PC-9 (cell line): ENCODE measurements around the gene MARS1. TPM values are rescaled to one million over a fixed set of nuclear protein-coding genes. Genes with fewer than 3 reads are reported as not detected.

Source experiments
- BruUV-seq: library from RNA; stranded (reverse); fragments of 400-500 nt; replicated peaks from 2 replicates; lab custom pipeline; 2021; lab: Mats Ljungman, UMichigan
- CTCF ChIA-PET: fragments of 300-600 bp; sonication (Branson Sonifier 250); formaldehyde crosslinking; loops from one replicate; lab custom pipeline; 2022; ENCODE audit warnings: antibody characterized with exemption; lab: Charles Lee
- POLR2A ChIA-PET: fragments of 300-600 bp; sonication (Branson Sonifier 250); formaldehyde crosslinking; loops from one replicate; lab custom pipeline; 2022; ENCODE audit warnings: antibody characterized with exemption; ENCODE audit not compliant: unreplicated experiment; lab: Charles Lee
- DNase-seq, 2 experiments: peaks; one replicate each; pipeline versions ENCODE4 v3.0.0 to v3.0.0-alpha.2; 2015 to 2022; ENCODE audit warnings: mixed read lengths in 1 of 2
- H2AFZ ChIP-seq: fragments of 200-600 bp; sonication (generic); 2 replicates; pipeline ENCODE4 v1.8.1; 2017; ENCODE audit warnings: antibody characterized with exemption
- H3F3A ChIP-seq: fragments of 200-600 bp; sonication (generic); 2 replicates; pipeline ENCODE4 v1.8.1; 2017; ENCODE audit warnings: antibody characterized with exemption, mild to moderate bottlenecking, low read depth; ENCODE audit not compliant: insufficient read depth
- H3K27ac ChIP-seq: fragments of 200-600 bp; sonication (generic); 2 replicates; pipeline ENCODE4 v1.6.1; 2016; ENCODE audit warnings: mixed run types
- H3K27me3 ChIP-seq: fragments of 200-600 bp; sonication (generic); 2 replicates; pipeline ENCODE4 v1.6.1; 2016; ENCODE audit warnings: low read depth, mixed run types; ENCODE audit not compliant: insufficient read depth
- H3K36me3 ChIP-seq: fragments of 200-600 bp; sonication (generic); 2 replicates; pipeline ENCODE4 v1.6.1; 2016; ENCODE audit warnings: low read depth, mixed run types
- H3K4me1 ChIP-seq: fragments of 200-600 bp; sonication (generic); replicated peaks from 2 replicates; pipeline ENCODE4 v1.6.1; 2016; ENCODE audit warnings: mixed run types; ENCODE audit not compliant: insufficient read depth
- H3K4me2 ChIP-seq: fragments of 200-600 bp; sonication (generic); 2 replicates; pipeline ENCODE4 v1.6.1; 2017; ENCODE audit warnings: mixed run types
- H3K4me3 ChIP-seq: fragments of 200-600 bp; sonication (generic); 2 replicates; pipeline ENCODE4 v1.6.1; 2016; ENCODE audit warnings: mixed run types
- H3K79me2 ChIP-seq: fragments of 200-600 bp; sonication (generic); 2 replicates; pipeline ENCODE4 v1.6.1; 2017; ENCODE audit warnings: low read depth, mixed run types
- H3K9me2 ChIP-seq: fragments of 200-600 bp; sonication (generic); 2 replicates; pipeline ENCODE4 v1.8.1; 2017; ENCODE audit warnings: mild to moderate bottlenecking; ENCODE audit not compliant: insufficient read depth
- H3K9me3 ChIP-seq: fragments of 200-600 bp; sonication (generic); 2 replicates; pipeline ENCODE4 v1.8.1; 2016; ENCODE audit warnings: low read depth; ENCODE audit not compliant: insufficient read depth
- H4K20me1 ChIP-seq: fragments of 200-600 bp; sonication (generic); 2 replicates; pipeline ENCODE4 v1.8.1; 2017; ENCODE audit not compliant: insufficient read depth
- CTCF ChIP-seq: fragments of 200-600 bp; sonication (generic); conservative IDR thresholded peaks from 2 replicates; pipeline ENCODE4 v1.6.1; 2017; ENCODE audit warnings: mixed run types, antibody characterized with exemption, mild to moderate bottlenecking, moderate library complexity
- EZH2 ChIP-seq: fragments of 200-600 bp; sonication (generic); IDR thresholded peaks from 2 replicates; pipeline ENCODE4 v1.8.0; 2017; ENCODE audit warnings: antibody characterized with exemption, low read depth
- intact Hi-C: fragments of 100-400 bp; cut with micrococcal nuclease; formaldehyde crosslinking; loops from one replicate; pipeline ENCODE4 v1.10.0; 2022; ENCODE audit not compliant: unreplicated experiment
- total RNA-seq: library from RNA; stranded (reverse); gene quantifications from 2 replicates; pipeline ENCODE4 v1.2.3, GENCODE V29; 2021

The MARS1 gene
- total RNA-seq, 1 experiment from 2014 or later = 307 TPM

- Histone ChIP-seq H2AFZ (no peak overlapping the region), H3K4me2 (no peak overlapping the region), H3K79me2 (no peaks in the 10 kb centered on the region), H3K27me3 (peaks cover 97% of the 10 kb centered on the region), H3K4me1 (no peaks in the 10 kb centered on the region), H3K9me3 (no peaks in the 10 kb centered on the region), H3K9me2 (no peaks in the 10 kb centered on the region), H3K27ac (no peak overlapping the region), H3K36me3 (no peaks in the 10 kb centered on the region), H3K4me3 (no peak overlapping the region), H3F3A (no peaks in the 10 kb centered on the region), H4K20me1 (no peaks in the 10 kb centered on the region)
- ChIA-PET POLR2A (no interaction called here), CTCF (no interaction called here)
- BruUV-seq = no TSS peak
- TF ChIP-seq CTCF (no peak), EZH2 (no peak)
- no peak for DNase-seq
- intact Hi-C loops = no loop called here
Measured at GRCh38 chr12:57470286-57470969, 17.4 kb upstream of the MARS1 start.

- no peak overlapping the region for H3K4me3 ChIP-seq
- no peak overlapping the region for H3K4me2 ChIP-seq
- no peak for TF ChIP-seq EZH2
- no peak for TF ChIP-seq CTCF
- H3K79me2 ChIP-seq = no peaks in the 10 kb centered on the region
- no peaks in the 10 kb centered on the region for H4K20me1 ChIP-seq
- POLR2A ChIA-PET = no interaction called here
- no peaks in the 10 kb centered on the region for H3K9me3 ChIP-seq
- H3K27ac ChIP-seq = no peak overlapping the region
- BruUV-seq = no TSS peak
- H3F3A ChIP-seq = no peaks in the 10 kb centered on the region
- intact Hi-C loops = no loop called here
- no peak overlapping the region for H2AFZ ChIP-seq
- no peaks in the 10 kb centered on the region for H3K36me3 ChIP-seq
- no peaks in the 10 kb centered on the region for H3K4me1 ChIP-seq
- CTCF ChIA-PET = interaction anchor here (0.6 kb wide), 1 partner anchor 27 kb away, joined by 4 read pairs; no protein-coding TSS in a partner anchor
- no peaks in the 10 kb centered on the region for H3K9me2 ChIP-seq
- no peak for DNase-seq
- H3K27me3 ChIP-seq = peaks cover 90% of the 10 kb centered on the region
Measured at GRCh38 chr12:57470970-57471656, 16.8 kb upstream of the MARS1 start.

GRCh38 chr12:57471661-57472060, 16.2 kb upstream of the MARS1 start:
- TF ChIP-seq CTCF (no peak), EZH2 (no peak)
- no peaks in the 10 kb centered on the region for H3K9me2 ChIP-seq
- H3K79me2 ChIP-seq = no peaks in the 10 kb centered on the region
- intact Hi-C loops = no loop called here
- H3K36me3 ChIP-seq = no peaks in the 10 kb centered on the region
- no peak overlapping the region for H3K27ac ChIP-seq
- ChIA-PET CTCF (interaction anchor here (0.6 kb wide), 1 partner anchor 26 kb away, joined by 4 read pairs; no protein-coding TSS in a partner anchor), POLR2A (no interaction called here)
- no peak overlapping the region for H3K4me3 ChIP-seq
- H3K9me3 ChIP-seq = no peaks in the 10 kb centered on the region
- H2AFZ ChIP-seq = no peak overlapping the region
- no peaks in the 10 kb centered on the region for H3K4me1 ChIP-seq
- peaks cover 85% of the 10 kb centered on the region for H3K27me3 ChIP-seq
- no peaks in the 10 kb centered on the region for H4K20me1 ChIP-seq
- BruUV-seq = no TSS peak
- no peaks in the 10 kb centered on the region for H3F3A ChIP-seq
- H3K4me2 ChIP-seq = no peak overlapping the region
- no peak for DNase-seq
